ENCODE measurements around the gene ADPRHL1.

GRCh38 chr13:113491418-113491883 lies 38.2 kb upstream of the ADPRHL1 start:
- TF ChIP-seq CTCF (conservative IDR thresholded peaks at IDR 0.05 in 1 of 2, IDR thresholded peaks at IDR 0.05 in 1 of 2; ENCODE audit: low read depth in 1 of 2, low read length in 2 of 2), result no peak
- TF ChIP-seq EZH2 (IDR thresholded peaks at IDR 0.05; ENCODE audit: low read length, missing control alignments), result no peak

All from fibroblast of lung (primary cell).